Measurements from ENCODE around the gene TENT5C.

Gene TENT5C

DNA sequence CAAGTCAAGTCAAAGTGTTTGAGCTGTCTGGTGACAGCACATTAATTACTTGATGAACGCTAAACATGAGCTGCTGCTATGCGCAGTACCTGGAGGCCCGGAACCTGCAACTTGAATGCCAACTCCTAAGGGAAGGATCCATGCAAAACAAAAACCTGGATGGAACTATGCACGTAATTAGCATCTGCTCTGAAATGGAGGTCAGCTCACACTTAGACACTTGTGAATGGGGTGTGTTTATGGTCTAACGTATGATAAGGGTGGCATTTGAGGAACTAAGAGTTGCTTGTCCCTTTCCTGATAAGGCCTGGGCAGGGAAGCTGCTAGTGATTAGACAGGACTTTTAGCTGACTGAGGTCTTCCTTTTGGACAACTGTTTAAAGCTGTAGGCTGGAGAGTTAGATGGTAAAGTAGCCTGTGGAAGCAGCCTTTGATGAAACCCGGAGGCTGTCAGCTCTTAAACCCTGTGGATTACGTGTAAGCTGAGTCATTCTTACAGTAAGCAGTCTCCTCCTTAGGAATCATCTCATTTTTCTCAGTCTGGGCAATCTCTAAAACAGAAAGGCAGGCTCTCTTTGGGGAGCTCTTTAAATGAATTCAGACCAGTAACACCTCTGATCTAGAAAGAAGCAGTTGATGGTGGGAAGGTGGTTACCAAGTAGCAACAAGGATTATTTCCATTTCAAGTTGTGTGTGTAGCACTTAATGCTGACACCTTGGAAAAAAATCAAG, 6.8 kb downstream of the TENT5C start:
- no peak overlapping the region for H3K4me3 ChIP-seq (ENCODE audit: low read depth, low read length)
- DNase-seq (ENCODE audit: low read depth): no peak
- TF ChIP-seq, protein P1, sequence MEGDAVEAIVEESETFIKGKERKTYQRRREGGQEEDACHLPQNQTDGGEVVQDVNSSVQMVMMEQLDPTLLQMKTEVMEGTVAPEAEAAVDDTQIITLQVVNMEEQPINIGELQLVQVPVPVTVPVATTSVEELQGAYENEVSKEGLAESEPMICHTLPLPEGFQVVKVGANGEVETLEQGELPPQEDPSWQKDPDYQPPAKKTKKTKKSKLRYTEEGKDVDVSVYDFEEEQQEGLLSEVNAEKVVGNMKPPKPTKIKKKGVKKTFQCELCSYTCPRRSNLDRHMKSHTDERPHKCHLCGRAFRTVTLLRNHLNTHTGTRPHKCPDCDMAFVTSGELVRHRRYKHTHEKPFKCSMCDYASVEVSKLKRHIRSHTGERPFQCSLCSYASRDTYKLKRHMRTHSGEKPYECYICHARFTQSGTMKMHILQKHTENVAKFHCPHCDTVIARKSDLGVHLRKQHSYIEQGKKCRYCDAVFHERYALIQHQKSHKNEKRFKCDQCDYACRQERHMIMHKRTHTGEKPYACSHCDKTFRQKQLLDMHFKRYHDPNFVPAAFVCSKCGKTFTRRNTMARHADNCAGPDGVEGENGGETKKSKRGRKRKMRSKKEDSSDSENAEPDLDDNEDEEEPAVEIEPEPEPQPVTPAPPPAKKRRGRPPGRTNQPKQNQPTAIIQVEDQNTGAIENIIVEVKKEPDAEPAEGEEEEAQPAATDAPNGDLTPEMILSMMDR (IDR thresholded peaks at IDR 0.05; ENCODE audit: control insufficient read depth, extremely low read depth, insufficient read depth): no peak

DNA sequence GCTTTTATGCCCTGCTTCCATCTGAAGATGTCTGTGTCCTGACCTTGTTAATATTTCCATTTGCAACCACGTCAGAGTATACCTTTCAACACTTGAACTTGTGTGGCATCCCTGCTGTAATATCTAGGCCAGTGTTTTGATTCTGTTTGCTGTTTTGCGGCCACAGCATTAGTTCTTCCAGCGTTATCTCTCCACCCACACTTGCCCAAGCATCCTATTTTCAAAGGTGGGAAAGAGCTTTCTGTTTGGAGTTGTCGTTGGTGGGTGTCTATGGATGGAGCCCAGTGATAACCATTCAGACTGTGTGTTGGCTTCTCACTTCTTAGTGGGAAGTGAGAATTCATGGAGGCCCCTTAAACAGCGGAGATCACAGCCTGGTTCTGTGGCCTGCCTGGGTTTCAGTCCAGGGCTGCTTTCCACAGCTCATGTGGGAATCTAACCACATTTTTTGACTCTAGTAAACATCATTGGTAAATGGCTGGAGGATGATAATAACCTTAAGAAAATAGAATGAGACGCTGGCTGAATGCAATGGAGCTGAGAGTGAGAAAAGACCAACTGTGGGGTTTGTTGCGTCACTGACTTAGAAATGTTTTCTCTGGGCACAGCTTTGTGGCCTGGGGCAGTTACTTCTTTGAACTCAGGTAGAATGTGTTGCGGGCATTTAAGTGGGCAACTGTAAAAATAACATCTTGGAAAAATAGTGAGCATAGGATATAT, 7.6 kb downstream of the TENT5C start:
- DNase-seq (ENCODE audit: low read depth): no peak
- no peak overlapping the region for H3K4me3 ChIP-seq (ENCODE audit: low read depth, low read length)
- TF ChIP-seq, protein P1 (IDR thresholded peaks at IDR 0.05; ENCODE audit: control insufficient read depth, extremely low read depth, insufficient read depth): no peak

DNA sequence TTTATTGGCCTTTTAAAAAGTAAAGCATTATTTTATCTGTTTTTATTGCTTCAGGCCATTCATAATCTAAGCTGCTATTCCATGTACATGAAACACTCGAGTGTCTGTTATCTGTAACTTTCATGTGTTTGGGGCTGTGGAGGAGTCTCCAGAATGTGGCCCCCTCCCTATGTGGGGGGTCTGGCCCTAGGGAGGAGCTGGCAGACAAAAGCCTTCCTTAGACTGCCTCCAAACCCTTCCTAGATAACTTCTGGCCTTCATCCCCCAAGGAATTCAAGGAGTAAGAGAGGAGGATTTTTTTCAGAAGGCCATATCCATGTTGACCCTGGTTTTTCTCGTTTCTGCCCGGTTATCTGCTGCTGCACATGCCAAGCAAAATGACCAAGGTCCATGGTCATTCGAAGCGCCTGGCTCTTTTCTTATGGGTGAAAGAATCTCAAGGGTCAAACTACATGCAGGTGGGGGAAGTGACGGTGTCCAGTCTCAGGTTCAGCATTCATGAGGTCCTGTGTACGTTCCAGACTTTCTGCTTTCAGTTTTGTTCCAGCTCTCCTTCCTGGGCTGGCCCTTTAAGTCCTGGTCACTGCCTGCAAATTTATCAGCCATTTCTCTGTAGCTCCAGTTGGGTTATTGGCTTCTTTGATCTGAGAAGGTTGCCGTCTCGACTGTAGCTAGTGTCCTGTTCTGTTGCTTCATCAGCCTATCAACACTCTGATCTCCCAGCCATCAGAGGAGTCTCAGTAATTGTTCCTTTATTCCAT, 8.3 kb downstream of the TENT5C start:
- no peak for DNase-seq (ENCODE audit: low read depth)
- H3K4me3 ChIP-seq (ENCODE audit: low read depth, low read length): no peak overlapping the region
- TF ChIP-seq, protein P1 (IDR thresholded peaks at IDR 0.05; ENCODE audit: control insufficient read depth, extremely low read depth, insufficient read depth): no peak

DNA sequence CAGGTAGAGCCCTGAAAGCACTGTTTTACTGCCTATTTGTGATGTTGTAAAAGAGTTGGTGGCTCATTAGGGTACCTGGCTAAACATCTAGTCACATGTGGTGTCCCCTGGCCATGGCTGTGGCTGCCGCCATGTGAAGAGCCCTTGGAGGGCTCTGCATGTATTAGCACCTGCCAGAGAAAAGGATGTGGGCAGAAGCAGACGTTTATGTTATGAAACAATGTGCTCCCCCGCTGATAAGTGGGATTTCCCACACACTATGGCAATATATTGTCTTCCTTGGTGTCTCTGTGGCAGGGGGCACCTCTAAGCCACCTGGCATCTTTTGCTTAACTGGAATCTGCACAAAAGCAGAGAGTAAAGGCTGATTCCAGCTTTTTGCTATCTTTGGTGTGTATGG, 9.6 kb downstream of the TENT5C start:
- H3K4me3 ChIP-seq (ENCODE audit: low read depth, low read length): no peak overlapping the region
- TF ChIP-seq, protein P1 (IDR thresholded peaks at IDR 0.05; ENCODE audit: control insufficient read depth, extremely low read depth, insufficient read depth): no peak
- no peak for DNase-seq (ENCODE audit: low read depth)

DNA sequence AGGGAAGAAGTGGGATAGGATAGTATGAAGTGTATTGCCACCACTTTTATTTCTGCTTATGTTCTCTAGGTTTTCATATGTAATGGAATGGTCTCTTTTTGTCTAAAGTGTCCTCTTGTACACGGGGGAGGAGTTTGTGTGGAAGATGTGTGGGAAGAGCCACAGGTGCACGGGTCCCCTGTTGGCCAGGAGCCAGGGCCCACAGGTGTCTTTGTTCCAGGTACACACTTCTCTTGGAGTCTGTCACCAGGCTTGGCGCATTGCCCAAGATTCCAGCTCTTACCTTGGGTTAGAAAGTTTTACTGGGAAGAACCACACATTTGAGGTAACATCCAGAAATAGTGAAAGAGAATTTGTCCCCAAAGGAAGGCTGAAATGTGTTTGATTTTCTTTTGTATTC, 10.5 kb downstream of the TENT5C start:
- TF ChIP-seq, protein P1 (IDR thresholded peaks at IDR 0.05; ENCODE audit: control insufficient read depth, extremely low read depth, insufficient read depth): no peak
- DNase-seq (ENCODE audit: low read depth): no peak
- no peak overlapping the region for H3K4me3 ChIP-seq (ENCODE audit: low read depth, low read length)

DNA sequence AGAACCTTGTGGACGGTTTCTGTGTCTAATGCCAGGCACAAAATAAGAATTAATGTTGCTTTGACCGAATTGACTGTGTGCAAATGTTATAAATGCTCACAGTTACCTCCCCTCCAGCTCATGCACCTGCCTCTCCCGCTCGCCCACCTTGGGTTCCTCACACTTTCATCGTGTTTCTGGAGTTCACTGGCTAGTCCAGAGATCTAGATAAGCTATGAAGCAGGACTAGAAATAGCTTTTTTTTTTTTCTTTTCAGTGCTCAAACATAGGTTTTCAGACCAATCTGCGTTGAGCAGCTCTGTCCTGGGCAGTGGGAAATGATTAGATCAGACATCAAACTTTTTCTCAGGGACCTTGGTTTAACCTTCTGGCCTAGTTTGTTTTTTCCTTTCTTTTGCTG, 11.1 kb downstream of the TENT5C start:
- TF ChIP-seq, protein P1 (IDR thresholded peaks at IDR 0.05; ENCODE audit: control insufficient read depth, extremely low read depth, insufficient read depth): no peak
- H3K4me3 ChIP-seq (ENCODE audit: low read depth, low read length): no peak overlapping the region

More for the DNA sequence above, 11.1 kb downstream of the TENT5C start:
- DNase-seq (ENCODE audit: low read depth): no peak
